Neural crest cell (in vitro differentiated cells): ENCODE data around the gene LUZP2. TPM values are rescaled to one million over a fixed set of nuclear protein-coding genes. Genes with fewer than 3 reads are reported as not detected.

Source experiments
- DNase-seq: peaks from one replicate; pipeline ENCODE4 v3.0.0; 2021; ENCODE audit warnings: low read depth, mixed read lengths, low spot score
- H3K27ac Mint-ChIP-seq: one replicate; pipeline ENCODE4 v1.8.0; 2021; ENCODE audit warnings: mild to moderate bottlenecking, mixed read lengths; ENCODE audit not compliant: unreplicated experiment
- H3K27me3 Mint-ChIP-seq: 2 replicates; pipeline ENCODE4 v1.8.0; 2021; ENCODE audit warnings: low read depth, mild to moderate bottlenecking, mixed read lengths
- H3K36me3 Mint-ChIP-seq: 2 replicates; pipeline ENCODE4 v1.8.0; 2021; ENCODE audit warnings: low read depth, mild to moderate bottlenecking, mixed read lengths
- H3K4me1 Mint-ChIP-seq: 2 replicates; pipeline ENCODE4 v1.8.0; 2021; ENCODE audit warnings: mixed read lengths
- H3K4me3 Mint-ChIP-seq: one replicate; pipeline ENCODE4 v1.8.0; 2021; ENCODE audit warnings: mild to moderate bottlenecking, mixed read lengths
- H3K9me3 Mint-ChIP-seq: 2 replicates; pipeline ENCODE4 v1.8.0; 2021; ENCODE audit warnings: mixed read lengths
- CTCF ChIP-seq: fragments of 200-600 bp; sonication (generic); conservative IDR thresholded peaks from 2 replicates; pipeline ENCODE4 v1.5.0; 2021; ENCODE audit warnings: antibody characterized with exemption, mild to moderate bottlenecking
- total RNA-seq: library from RNA; stranded (reverse); gene quantifications from 2 replicates; pipeline ENCODE4 v1.2.1, GENCODE V29; 2021

Gene LUZP2
- total RNA-seq, 1 donor from 2014 or later, result 0.28 TPM

GRCh38 chr11:24708616-24709015 lies 211.8 kb downstream of the LUZP2 start:
- no peak for DNase-seq
- peaks cover 2% of the 10 kb centered on the region for H3K9me3 Mint-ChIP-seq
- H3K27me3 Mint-ChIP-seq, result no peaks in the 10 kb centered on the region
- no peaks in the 10 kb centered on the region for H3K36me3 Mint-ChIP-seq
- no peaks in the 10 kb centered on the region for H3K4me1 Mint-ChIP-seq
- no peak for TF ChIP-seq CTCF
- no peak overlapping the region for H3K4me3 Mint-ChIP-seq
- H3K27ac Mint-ChIP-seq, result no peak overlapping the region

- H3K36me3 Mint-ChIP-seq, result no peaks in the 10 kb centered on the region
- H3K27ac Mint-ChIP-seq, result no peak overlapping the region
- no peak overlapping the region for H3K4me3 Mint-ChIP-seq
- H3K9me3 Mint-ChIP-seq, result peaks cover 2% of the 10 kb centered on the region
- no peak for DNase-seq
- no peaks in the 10 kb centered on the region for H3K27me3 Mint-ChIP-seq
- no peak for TF ChIP-seq CTCF
- no peaks in the 10 kb centered on the region for H3K4me1 Mint-ChIP-seq
These were observed 213.2 kb downstream of the LUZP2 start for GRCh38 chr11:24709928-24710565.

GRCh38 chr11:24714601-24715000 lies 217.7 kb downstream of the LUZP2 start:
- TF ChIP-seq CTCF, result no peak
- H3K27ac Mint-ChIP-seq, result no peak overlapping the region
- no peak overlapping the region for H3K4me3 Mint-ChIP-seq
- DNase-seq, result no peak
- H3K36me3 Mint-ChIP-seq, result no peaks in the 10 kb centered on the region
- peaks cover 8% of the 10 kb centered on the region for H3K9me3 Mint-ChIP-seq
- H3K4me1 Mint-ChIP-seq, result peaks cover 4% of the 10 kb centered on the region
- no peaks in the 10 kb centered on the region for H3K27me3 Mint-ChIP-seq

GRCh38 chr11:24716403-24716802 lies 219.6 kb downstream of the LUZP2 start:
- peaks cover 8% of the 10 kb centered on the region for H3K9me3 Mint-ChIP-seq
- H3K27ac Mint-ChIP-seq, result no peak overlapping the region
- H3K27me3 Mint-ChIP-seq, result no peaks in the 10 kb centered on the region
- H3K36me3 Mint-ChIP-seq, result no peaks in the 10 kb centered on the region
- peaks cover 4% of the 10 kb centered on the region for H3K4me1 Mint-ChIP-seq
- no peak for TF ChIP-seq CTCF
- no peak for DNase-seq
- no peak overlapping the region for H3K4me3 Mint-ChIP-seq

GRCh38 chr11:24723231-24723630 lies 226.4 kb downstream of the LUZP2 start:
- Mint-ChIP-seq H3K9me3 (peaks cover 2% of the 10 kb centered on the region), H3K27ac (no peak overlapping the region), H3K4me3 (no peak overlapping the region), H3K4me1 (peaks cover 4% of the 10 kb centered on the region), H3K36me3 (no peaks in the 10 kb centered on the region), H3K27me3 (no peaks in the 10 kb centered on the region)
- TF ChIP-seq CTCF, result no peak
- no peak for DNase-seq

- no peak for TF ChIP-seq CTCF
- Mint-ChIP-seq H3K36me3 (no peaks in the 10 kb centered on the region), H3K9me3 (no peaks in the 10 kb centered on the region), H3K4me1 (no peaks in the 10 kb centered on the region), H3K27ac (no peak overlapping the region), H3K4me3 (no peak overlapping the region), H3K27me3 (no peaks in the 10 kb centered on the region)
- no peak for DNase-seq
These were observed 234.7 kb downstream of the LUZP2 start for GRCh38 chr11:24731554-24731953.
